Peyer's patch (tissue), 4 donors: ENCODE data around the gene ITPR1. TPM values are rescaled to one million over a fixed set of nuclear protein-coding genes. Genes with fewer than 3 reads are reported as not detected.
A peak's percentile ranks its signal among the peaks of the same experiment; 100 is the strongest.

Experiments used
- DNase-seq, 3 donors: peaks; one replicate each; pipeline ENCODE4 v3.0.0-alpha.2; 2017 to 2019
- H3K27ac ChIP-seq, 4 donors: fragments of 200-600 bp; sonication (generic); one replicate each; pipeline ENCODE4 v1.5.1; 2016 to 2019
- H3K27me3 ChIP-seq, 2 donors: fragments of 200-600 bp; sonication (generic); one replicate each; pipeline ENCODE4 v1.5.1; 2019
- H3K36me3 ChIP-seq, 3 donors: fragments of 200-600 bp; sonication (generic); one replicate each; pipeline ENCODE4 v1.5.1; 2016 to 2019
- H3K4me1 ChIP-seq, 4 donors: fragments of 200-600 bp; sonication (generic); one replicate each; pipeline ENCODE4 v1.5.1; 2016 to 2019
- H3K4me3 ChIP-seq, 4 donors: fragments of 200-600 bp; sonication (generic); 1 replicate in 3 of 4; 2 replicates in 1 of 4; pipeline ENCODE4 v1.5.1; 2016 to 2019; ENCODE audit warnings: mild to moderate bottlenecking in 1 of 4
- H3K9me3 ChIP-seq, 4 donors: fragments of 200-600 bp; sonication (generic); one replicate each; pipeline ENCODE4 v1.5.1; 2016 to 2019; ENCODE audit warnings: mild to moderate bottlenecking in 1 of 4
- POLR2A ChIP-seq, 2 donors: fragments of 450-650 bp; IDR thresholded peaks; one replicate each; pipeline ENCODE4 v1.5.1; 2017; ENCODE audit warnings: antibody characterized with exemption in 2 of 2, mild to moderate bottlenecking in 2 of 2, moderate library complexity in 2 of 2
- total RNA-seq, 4 donors: library from RNA; depleted of rRNA; stranded (reverse); fragments of >200 nt; gene quantifications; one replicate each; pipeline ENCODE4 v1.1.0, GENCODE V29; 2016
- TF ChIP-seq, protein P1 (sequence below), 6 experiments: fragments of 450-650 bp in 4 of 6; fragments of 200-600 bp in 2 of 6; sonication (generic) in 1 of 6; IDR thresholded peaks; one replicate each; pipeline ENCODE4 v1.5.1; 2017 to 2019; ENCODE audit warnings: antibody characterized with exemption in 6 of 6, mild to moderate bottlenecking in 3 of 6, moderate library complexity in 1 of 6

The ITPR1 gene
- total RNA-seq, 4 donors from 2014 or later = 13.3 to 142 (median 22.7) TPM

- TF ChIP-seq POLR2A (IDR thresholded peaks at IDR 0.05) = no peak
- TF ChIP-seq, protein P1, sequence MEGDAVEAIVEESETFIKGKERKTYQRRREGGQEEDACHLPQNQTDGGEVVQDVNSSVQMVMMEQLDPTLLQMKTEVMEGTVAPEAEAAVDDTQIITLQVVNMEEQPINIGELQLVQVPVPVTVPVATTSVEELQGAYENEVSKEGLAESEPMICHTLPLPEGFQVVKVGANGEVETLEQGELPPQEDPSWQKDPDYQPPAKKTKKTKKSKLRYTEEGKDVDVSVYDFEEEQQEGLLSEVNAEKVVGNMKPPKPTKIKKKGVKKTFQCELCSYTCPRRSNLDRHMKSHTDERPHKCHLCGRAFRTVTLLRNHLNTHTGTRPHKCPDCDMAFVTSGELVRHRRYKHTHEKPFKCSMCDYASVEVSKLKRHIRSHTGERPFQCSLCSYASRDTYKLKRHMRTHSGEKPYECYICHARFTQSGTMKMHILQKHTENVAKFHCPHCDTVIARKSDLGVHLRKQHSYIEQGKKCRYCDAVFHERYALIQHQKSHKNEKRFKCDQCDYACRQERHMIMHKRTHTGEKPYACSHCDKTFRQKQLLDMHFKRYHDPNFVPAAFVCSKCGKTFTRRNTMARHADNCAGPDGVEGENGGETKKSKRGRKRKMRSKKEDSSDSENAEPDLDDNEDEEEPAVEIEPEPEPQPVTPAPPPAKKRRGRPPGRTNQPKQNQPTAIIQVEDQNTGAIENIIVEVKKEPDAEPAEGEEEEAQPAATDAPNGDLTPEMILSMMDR (IDR thresholded peaks at IDR 0.05) = no peak
- DNase-seq = no peak
- Histone ChIP-seq H3K9me3 (no peaks in the 10 kb centered on the region), H3K27ac (no peak overlapping the region), H3K27me3 (no peaks in the 10 kb centered on the region), H3K36me3 (no peaks in the 10 kb centered on the region), H3K4me1 (no peaks in the 10 kb centered on the region), H3K4me3 (no peak overlapping the region)
Measured at GRCh38 chr3:4841776-4842440, 348.8 kb downstream of the ITPR1 start.

- no peak overlapping the region for H3K27ac ChIP-seq
- no peak for DNase-seq
- no peak overlapping the region for H3K4me3 ChIP-seq
- TF ChIP-seq, protein P1 (IDR thresholded peaks at IDR 0.05) = no peak
- no peak for TF ChIP-seq POLR2A (IDR thresholded peaks at IDR 0.05)
- H3K9me3 ChIP-seq = no peaks in the 10 kb centered on the region
- no peaks in the 10 kb centered on the region for H3K4me1 ChIP-seq
- H3K36me3 ChIP-seq = no peaks in the 10 kb centered on the region
- H3K27me3 ChIP-seq = no peaks in the 10 kb centered on the region
Measured at GRCh38 chr3:4843619-4844018, 350.5 kb downstream of the ITPR1 start.

DNA sequence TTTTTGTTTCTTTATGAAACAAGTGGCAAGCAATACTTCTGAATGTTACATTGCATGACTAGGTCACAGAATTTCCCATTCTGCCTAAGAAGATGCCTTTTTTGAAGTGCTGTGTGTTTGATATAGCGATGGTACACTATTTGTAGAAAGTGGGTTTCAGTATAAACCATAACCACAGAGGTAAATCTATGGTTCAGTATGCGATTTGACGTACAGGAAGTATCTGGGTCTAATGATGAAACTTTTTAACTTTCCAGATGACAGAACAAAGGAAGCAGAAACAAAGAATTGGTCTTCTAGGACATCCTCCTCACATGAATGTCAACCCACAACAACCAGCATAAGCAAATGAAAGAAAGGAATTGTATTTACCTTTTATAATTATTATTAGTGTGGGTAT is 352.7 kb downstream of the ITPR1 start:
- Histone ChIP-seq H3K27me3 (no peaks in the 10 kb centered on the region), H3K27ac (peak overlapping the region in 1 of 4 donors; percentile 33), H3K4me1 (peaks cover 0 to 6% (median 2%) of the 10 kb centered on the region in 4 donors), H3K9me3 (no peaks in the 10 kb centered on the region), H3K4me3 (no peak overlapping the region), H3K36me3 (no peaks in the 10 kb centered on the region)
- no peak for DNase-seq
- TF ChIP-seq, protein P1 (IDR thresholded peaks at IDR 0.05) = no peak
- no peak for TF ChIP-seq POLR2A (IDR thresholded peaks at IDR 0.05)

DNA sequence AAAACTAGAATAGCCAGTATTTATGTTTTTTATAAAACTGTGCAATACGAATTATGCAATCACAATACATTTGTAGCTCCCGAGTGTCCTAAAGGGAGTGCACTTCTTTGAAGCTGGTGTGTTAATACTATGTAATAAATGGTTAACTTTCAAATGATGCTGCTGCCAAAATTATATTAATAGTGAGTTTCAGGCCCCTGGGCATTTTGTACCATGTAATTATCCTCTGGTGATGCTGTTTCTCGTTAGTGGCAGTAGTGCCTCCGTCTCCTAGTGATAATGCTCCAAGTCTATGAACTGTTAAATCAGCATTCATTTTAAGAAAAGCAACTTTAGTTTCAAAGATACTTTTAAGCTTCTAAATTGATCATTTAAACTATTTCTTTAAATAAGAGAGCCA is 353.4 kb downstream of the ITPR1 start:
- Histone ChIP-seq H3K4me1 (peaks cover 0 to 6% (median 2%) of the 10 kb centered on the region in 4 donors), H3K27me3 (no peaks in the 10 kb centered on the region)
- TF ChIP-seq, protein P1 (IDR thresholded peaks at IDR 0.05) = no peak
- no peak for TF ChIP-seq POLR2A (IDR thresholded peaks at IDR 0.05)

GRCh38 chr3:4848176-4848825 is 355.2 kb downstream of the ITPR1 start:
- Histone ChIP-seq H3K4me1 (peaks cover 0 to 6% (median 2%) of the 10 kb centered on the region in 4 donors), H3K27ac (peak overlapping the region in 1 of 4 donors; percentile 8), H3K27me3 (no peaks in the 10 kb centered on the region), H3K9me3 (no peaks in the 10 kb centered on the region), H3K4me3 (no peak overlapping the region), H3K36me3 (no peaks in the 10 kb centered on the region)
- DNase-seq = no peak
- TF ChIP-seq, protein P1 (IDR thresholded peaks at IDR 0.05) = no peak
- TF ChIP-seq POLR2A (IDR thresholded peaks at IDR 0.05) = no peak

More for the DNA sequence above, 353.4 kb downstream of the ITPR1 start:
- Histone ChIP-seq H3K9me3 (no peaks in the 10 kb centered on the region), H3K27ac (peak overlapping the region in 1 of 4 donors; percentile 27), H3K4me3 (no peak overlapping the region), H3K36me3 (no peaks in the 10 kb centered on the region)
- DNase-seq = no peak
